Ovary (tissue), 3 donors: ENCODE data around the gene IFNW1.

Source experiments
- CTCF ChIP-seq, 3 donors: fragments of 450-650 bp in 2 of 3; fragments of 200-600 bp in 1 of 3; IDR thresholded peaks; one replicate each; pipeline versions ENCODE4 v1.5.1 to v1.8.0; 2016 to 2022; ENCODE audit warnings: antibody characterized with exemption in 3 of 3, mild to moderate bottlenecking in 1 of 3
- EP300 ChIP-seq: sonication (generic); formaldehyde crosslinking; IDR thresholded peaks from one replicate; pipeline ENCODE4 v1.6.1; 2017; ENCODE audit warnings: antibody characterized with exemption
- POLR2A ChIP-seq: fragments of 450-650 bp; IDR thresholded peaks from one replicate; pipeline ENCODE4 v1.6.1; 2017; ENCODE audit warnings: antibody characterized with exemption, mild to moderate bottlenecking, moderate library complexity
- donor health status: DM: no; HTN: no; CAD: no.

- no peak for TF ChIP-seq CTCF (IDR thresholded peaks at IDR 0.05)
- no peak for TF ChIP-seq POLR2A
- no peak for TF ChIP-seq EP300
These were observed 30.5 kb upstream of the IFNW1 start for GRCh38 chr9:21172156-21172555.
